ENCODE data around the gene MRPL44.
"Not testable (repeated sequence)": the region's sequence is repeated elsewhere in the genome, so short reads cannot be mapped to it uniquely, and the experiment has no call there.

The MRPL44 gene

GRCh38 chr2:223973606-223974005 lies 16.3 kb downstream of the MRPL44 start:
- DNase-seq = no peak

- DNase-seq = no peak
Measured at GRCh38 chr2:223976635-223977226, 19.5 kb downstream of the MRPL44 start.

- DNase-seq = no peak
Measured at GRCh38 chr2:223978451-223978850, 21.2 kb downstream of the MRPL44 start.

- DNase-seq = no peak
Measured at GRCh38 chr2:223979730-223980396, 22.6 kb downstream of the MRPL44 start.

GRCh38 chr2:223980397-223980735 lies 23.1 kb downstream of the MRPL44 start:
- no peak for DNase-seq

GRCh38 chr2:223980803-223981202 lies 23.5 kb downstream of the MRPL44 start:
- no peak for DNase-seq

GRCh38 chr2:223981241-223981640 lies 24.0 kb downstream of the MRPL44 start:
- no peak for DNase-seq

- no peak for DNase-seq
Measured at GRCh38 chr2:223989206-223989855, 32.1 kb downstream of the MRPL44 start.

GRCh38 chr2:223989856-223990232 lies 32.6 kb downstream of the MRPL44 start:
- DNase-seq = no peak

GRCh38 chr2:223991611-223992010 lies 34.3 kb downstream of the MRPL44 start:
- DNase-seq = no peak

GRCh38 chr2:223993634-223994232 lies 36.5 kb downstream of the MRPL44 start:
- DNase-seq = peak; percentile 71

- DNase-seq = no peak
Measured at GRCh38 chr2:223994562-223995162, 37.4 kb downstream of the MRPL44 start.

GRCh38 chr2:223995569-223995968 lies 38.3 kb downstream of the MRPL44 start:
- DNase-seq = no peak

- DNase-seq = no peak
Measured at GRCh38 chr2:223996391-223996790, 39.1 kb downstream of the MRPL44 start.

- no peak for DNase-seq
Measured at GRCh38 chr2:223997938-223998337, 40.7 kb downstream of the MRPL44 start.

GRCh38 chr2:223998948-223999347 lies 41.7 kb downstream of the MRPL44 start:
- DNase-seq = no peak

GRCh38 chr2:223999862-224000261 lies 42.6 kb downstream of the MRPL44 start:
- DNase-seq = no peak

GRCh38 chr2:224000662-224001061 lies 43.4 kb downstream of the MRPL44 start:
- not testable (repeated sequence) for DNase-seq

- no peak for DNase-seq
Measured at GRCh38 chr2:224004105-224004695, 46.9 kb downstream of the MRPL44 start.

GRCh38 chr2:224008702-224009261 lies 51.5 kb downstream of the MRPL44 start:
- no peak for DNase-seq

GRCh38 chr2:224009605-224010315 lies 52.5 kb downstream of the MRPL44 start:
- no peak for DNase-seq

- DNase-seq = no peak
Measured at GRCh38 chr2:224011837-224012236, 54.6 kb downstream of the MRPL44 start.

All from CD4-positive, alpha-beta T cell treated with Interleukin-4 for 4 hours (primary cell).